Esophagus squamous epithelium (tissue), 5 donors: Measurements from ENCODE around the gene POLE3. TPM values are rescaled to one million over a fixed set of nuclear protein-coding genes. Genes with fewer than 3 reads are reported as not detected.
"Not testable (repeated sequence)": the region's sequence is repeated elsewhere in the genome, so short reads cannot be mapped to it uniquely, and the experiment has no call there.

ENCODE experiments used
- DNase-seq: peaks from one replicate; lab custom pipeline; 2025; lab: John Stamatoyannopoulos, UW
- H3K27ac ChIP-seq, 4 donors: fragments of 200-600 bp; sonication (generic); one replicate each; pipeline ENCODE4 v1.5.1; 2016 to 2019; ENCODE audit warnings: mild to moderate bottlenecking in 1 of 4
- H3K27me3 ChIP-seq, 4 donors: fragments of 200-600 bp; sonication (generic); 1 replicate in 3 of 4; 2 replicates in 1 of 4; pipeline versions ENCODE4 v1.5.1 to v1.6.0; 2017 to 2021; ENCODE audit warnings: antibody characterized with exemption in 1 of 4
- H3K36me3 ChIP-seq, 3 donors: fragments of 200-600 bp; sonication (generic); one replicate each; pipeline ENCODE4 v1.5.1; 2016 to 2019
- H3K4me1 ChIP-seq, 3 donors: fragments of 200-600 bp; sonication (generic); one replicate each; pipeline ENCODE4 v1.5.1; 2017 to 2019
- H3K4me3 ChIP-seq, 4 donors: fragments of 200-600 bp; sonication (generic); 1 replicate in 3 of 4; 2 replicates in 1 of 4; pipeline ENCODE4 v1.5.1; 2016 to 2019; ENCODE audit warnings: mild to moderate bottlenecking in 2 of 4, moderate library complexity in 1 of 4
- H3K9me3 ChIP-seq, 3 donors: fragments of 200-600 bp; sonication (generic); one replicate each; pipeline ENCODE4 v1.5.1; 2016 to 2019
- POLR2A ChIP-seq, 4 donors: fragments of 450-650 bp; IDR thresholded peaks; one replicate each; pipeline ENCODE4 v1.6.1; 2017; ENCODE audit warnings: antibody characterized with exemption in 4 of 4, mild to moderate bottlenecking in 4 of 4, moderate library complexity in 3 of 4
- WGBS, 2 donors: methylation state at CpG; one replicate each; pipeline ENCODE4 v1.1.5; 2018; 5-methylcytosine and 5-hydroxymethylcytosine counted together
- intact Hi-C: fragments of 100-400 bp; cut with DNase I; formaldehyde crosslinking; loops from one replicate; pipeline ENCODE4 v1.15.0; 2022
- total RNA-seq, 4 donors: library from RNA; depleted of rRNA; stranded (reverse); fragments of >200 nt; gene quantifications; one replicate each; pipeline ENCODE4 v1.1.0, GENCODE V29; 2016
- TF ChIP-seq, protein P1 (sequence below), 6 experiments: fragments of 450-650 bp in 4 of 6; fragments of 200-600 bp in 2 of 6; sonication (generic) in 2 of 6; IDR thresholded peaks; one replicate each; pipeline ENCODE4 v1.5.1; 2016 to 2019; ENCODE audit warnings: antibody characterized with exemption in 6 of 6, mild to moderate bottlenecking in 4 of 6, moderate library complexity in 4 of 6
- donor health status: DM: yes; HTN: yes; CAD: no.

Gene POLE3
- total RNA-seq, 4 donors from 2014 or later, result 16.6 to 61.4 (median 51.9) TPM

DNA sequence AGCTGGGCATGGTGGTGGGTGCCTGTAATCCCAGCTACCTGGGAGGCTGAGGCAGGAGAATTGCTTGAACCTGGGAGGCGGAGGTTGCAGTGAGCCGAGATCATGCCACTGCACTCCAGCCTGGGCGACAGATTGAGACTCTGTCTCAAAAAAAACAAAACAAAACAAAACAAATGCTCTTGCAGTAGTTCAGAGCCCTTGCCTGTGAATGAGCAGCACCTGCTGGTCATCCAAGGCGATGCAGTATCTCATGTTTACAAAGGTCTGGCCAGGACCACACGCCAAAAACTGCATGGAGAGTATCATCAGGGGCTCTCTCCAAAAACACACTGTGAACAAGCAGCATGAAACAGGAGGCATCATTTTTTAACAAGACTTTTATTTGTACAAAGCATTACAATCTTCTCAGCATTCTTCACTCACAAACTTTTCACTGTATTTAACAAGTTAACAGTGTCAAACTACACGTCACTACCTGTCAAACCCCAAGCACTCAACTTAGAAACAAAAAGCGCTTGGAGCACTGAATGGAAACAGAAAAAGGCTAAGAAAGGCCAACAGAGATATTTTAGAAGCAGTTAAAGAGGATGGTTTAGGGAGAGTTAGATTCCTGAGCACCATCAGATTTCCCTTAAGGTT lies 3.5 kb downstream of the POLE3 start:
- not testable (repeated sequence) for H3K4me3 ChIP-seq, DNase-seq, H3K9me3 ChIP-seq, H3K27me3 ChIP-seq
- Histone ChIP-seq H3K27ac (peak overlapping the region; percentile 27 to 64 (median 44)), H3K4me1 (peaks cover 7 to 47% (median 10%) of the 10 kb centered on the region in 3 donors), H3K36me3 (peaks cover 0 to 20% (median 5%) of the 10 kb centered on the region in 3 donors)
- TF ChIP-seq, protein P1, sequence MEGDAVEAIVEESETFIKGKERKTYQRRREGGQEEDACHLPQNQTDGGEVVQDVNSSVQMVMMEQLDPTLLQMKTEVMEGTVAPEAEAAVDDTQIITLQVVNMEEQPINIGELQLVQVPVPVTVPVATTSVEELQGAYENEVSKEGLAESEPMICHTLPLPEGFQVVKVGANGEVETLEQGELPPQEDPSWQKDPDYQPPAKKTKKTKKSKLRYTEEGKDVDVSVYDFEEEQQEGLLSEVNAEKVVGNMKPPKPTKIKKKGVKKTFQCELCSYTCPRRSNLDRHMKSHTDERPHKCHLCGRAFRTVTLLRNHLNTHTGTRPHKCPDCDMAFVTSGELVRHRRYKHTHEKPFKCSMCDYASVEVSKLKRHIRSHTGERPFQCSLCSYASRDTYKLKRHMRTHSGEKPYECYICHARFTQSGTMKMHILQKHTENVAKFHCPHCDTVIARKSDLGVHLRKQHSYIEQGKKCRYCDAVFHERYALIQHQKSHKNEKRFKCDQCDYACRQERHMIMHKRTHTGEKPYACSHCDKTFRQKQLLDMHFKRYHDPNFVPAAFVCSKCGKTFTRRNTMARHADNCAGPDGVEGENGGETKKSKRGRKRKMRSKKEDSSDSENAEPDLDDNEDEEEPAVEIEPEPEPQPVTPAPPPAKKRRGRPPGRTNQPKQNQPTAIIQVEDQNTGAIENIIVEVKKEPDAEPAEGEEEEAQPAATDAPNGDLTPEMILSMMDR (IDR thresholded peaks at IDR 0.05), result peak; percentile 67 to 86 (median 82)
- WGBS, 2 donors, result 26 to 32% methylated on average over 7 of the region's 7 CpGs
- intact Hi-C loops, result loop anchor here (5.0 kb wide), 1 partner anchor 130 kb away; the partner anchor contains the start of genes CDC26 and PRPF4

DNA sequence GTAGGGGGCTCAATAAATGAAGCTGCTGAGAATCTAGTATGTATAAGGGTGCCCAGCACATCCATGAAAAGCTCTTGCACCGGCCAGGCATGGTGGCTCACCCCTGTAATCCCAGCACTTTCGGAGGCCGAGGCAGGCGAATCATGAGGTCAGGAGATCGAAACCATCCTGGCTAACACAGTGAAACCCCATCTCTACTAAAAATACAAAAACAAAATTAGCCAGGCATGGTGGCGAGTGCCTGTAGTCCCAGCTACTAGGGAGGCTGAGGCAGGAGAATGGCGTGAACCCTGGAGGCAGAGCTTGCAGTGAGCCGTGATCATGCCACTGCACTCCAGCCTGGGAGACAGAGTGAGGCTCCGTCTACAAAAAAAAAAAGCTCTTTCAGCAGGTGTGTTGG lies 4.1 kb downstream of the POLE3 start:
- H3K9me3 ChIP-seq, H3K27me3 ChIP-seq, DNase-seq, H3K4me3 ChIP-seq: not testable (repeated sequence)
- H3K36me3 ChIP-seq, result peaks cover 0 to 20% (median 5%) of the 10 kb centered on the region in 3 donors
- 84 to 87% methylated on average over 9 of the region's 9 CpGs for WGBS, 2 donors
- peaks cover 7 to 46% (median 15%) of the 10 kb centered on the region in 3 donors for H3K4me1 ChIP-seq
- intact Hi-C loops, result loop anchor here (5.0 kb wide), 1 partner anchor 129 kb away; the partner anchor contains the start of genes CDC26 and PRPF4
- peak overlapping the region; percentile 27 to 64 (median 44) for H3K27ac ChIP-seq

DNA sequence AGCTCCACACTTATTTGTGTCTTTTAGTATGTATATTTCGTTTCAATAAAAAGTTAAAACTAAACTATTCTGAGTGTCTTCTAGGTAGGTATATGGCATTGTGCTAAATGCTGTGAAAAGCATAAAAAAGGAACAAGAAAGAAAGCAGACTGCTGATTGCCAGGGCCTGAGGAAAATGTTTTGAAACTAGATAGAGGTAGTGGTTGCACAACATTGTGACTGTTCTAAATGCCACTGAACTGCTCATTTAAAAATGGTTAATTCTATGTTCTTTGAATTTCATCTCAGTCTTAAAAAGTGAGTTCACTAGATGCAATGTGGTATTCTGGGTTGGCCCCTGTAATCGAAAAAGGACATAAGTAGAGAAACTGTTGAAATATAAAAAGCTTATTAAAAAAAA lies 6.8 kb downstream of the POLE3 start:
- DNase-seq, result no peak
- 72 to 73% methylated on average over 2 of the region's 2 CpGs for WGBS, 2 donors
- Histone ChIP-seq H3K9me3 (no peaks in the 10 kb centered on the region), H3K36me3 (peaks cover 0 to 15% (median 5%) of the 10 kb centered on the region in 3 donors), H3K27ac (no peak overlapping the region), H3K4me3 (no peak overlapping the region), H3K4me1 (peaks cover 3 to 59% (median 22%) of the 10 kb centered on the region in 3 donors), H3K27me3 (no peaks in the 10 kb centered on the region)
- intact Hi-C loops, result no loop called here
- TF ChIP-seq POLR2A (IDR thresholded peaks at IDR 0.05), result no peak
- TF ChIP-seq, protein P1 (IDR thresholded peaks at IDR 0.05), result no peak

DNA sequence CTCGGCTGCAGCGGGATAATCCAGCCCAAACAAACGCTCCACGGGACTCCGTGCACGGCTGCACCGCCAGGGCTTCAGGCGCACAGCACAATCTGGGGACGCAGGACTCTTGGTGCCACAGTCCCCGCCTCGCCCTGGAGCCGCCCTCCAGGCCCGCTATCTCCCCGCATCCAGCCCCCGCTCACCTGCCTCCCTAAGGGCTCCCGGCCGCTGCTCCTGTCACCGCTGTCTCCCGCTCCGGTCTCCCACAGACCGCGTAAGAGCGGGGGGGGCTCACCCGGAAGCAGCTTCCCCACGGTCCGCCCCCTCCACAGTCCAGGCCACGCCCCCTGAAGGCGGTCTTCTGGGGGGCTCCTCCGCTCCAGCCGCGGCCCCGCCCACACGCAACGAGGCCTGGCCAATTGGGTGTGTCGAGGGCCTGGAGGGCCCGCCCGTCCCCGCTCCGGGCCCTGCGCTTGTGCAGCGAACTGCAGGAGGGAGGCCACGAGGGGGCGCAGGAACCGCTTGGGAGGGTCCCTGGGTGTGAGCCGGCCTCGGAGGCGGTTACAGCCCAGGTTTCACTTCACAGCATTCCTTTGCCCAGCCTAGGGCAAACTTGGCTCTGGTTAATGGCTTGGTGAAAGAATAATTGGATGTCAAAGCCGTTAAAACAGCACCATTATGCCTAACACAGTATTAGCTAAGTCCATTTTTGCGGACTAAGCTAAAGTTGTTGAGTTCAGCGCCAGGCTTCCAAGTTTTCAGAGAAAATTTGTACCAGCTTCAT lies 9.3 kb downstream of the POLE3 start, which contains the start of gene ALAD:
Gene ALAD (minus strand): TSS at position 258 of the 766 bp plus-strand sequence. CDS start 7,725 bp downstream, outside the sequence.
- TF ChIP-seq POLR2A (IDR thresholded peaks at IDR 0.05), result peak in 2 of 4 donors; percentile 13 to 72
- TF ChIP-seq, protein P1 (IDR thresholded peaks at IDR 0.05), result peak; percentile 90 to 98 (median 96)
- no peaks in the 10 kb centered on the region for H3K27me3 ChIP-seq
- intact Hi-C loops, result no loop called here
- no peaks in the 10 kb centered on the region for H3K9me3 ChIP-seq
- peaks cover 10 to 54% (median 33%) of the 10 kb centered on the region in 3 donors for H3K4me1 ChIP-seq
- H3K36me3 ChIP-seq, result no peaks in the 10 kb centered on the region
- WGBS, 2 donors, result 3 to 7% methylated on average over 6 to 19 of the region's 50 CpGs
- peak within 1 kb of the TSS; percentile 79 to 87 (median 82) for H3K27ac ChIP-seq
- peak within 1 kb of the TSS; percentile 78 to 93 (median 84) for H3K4me3 ChIP-seq
- peak; percentile 90 for DNase-seq

DNA sequence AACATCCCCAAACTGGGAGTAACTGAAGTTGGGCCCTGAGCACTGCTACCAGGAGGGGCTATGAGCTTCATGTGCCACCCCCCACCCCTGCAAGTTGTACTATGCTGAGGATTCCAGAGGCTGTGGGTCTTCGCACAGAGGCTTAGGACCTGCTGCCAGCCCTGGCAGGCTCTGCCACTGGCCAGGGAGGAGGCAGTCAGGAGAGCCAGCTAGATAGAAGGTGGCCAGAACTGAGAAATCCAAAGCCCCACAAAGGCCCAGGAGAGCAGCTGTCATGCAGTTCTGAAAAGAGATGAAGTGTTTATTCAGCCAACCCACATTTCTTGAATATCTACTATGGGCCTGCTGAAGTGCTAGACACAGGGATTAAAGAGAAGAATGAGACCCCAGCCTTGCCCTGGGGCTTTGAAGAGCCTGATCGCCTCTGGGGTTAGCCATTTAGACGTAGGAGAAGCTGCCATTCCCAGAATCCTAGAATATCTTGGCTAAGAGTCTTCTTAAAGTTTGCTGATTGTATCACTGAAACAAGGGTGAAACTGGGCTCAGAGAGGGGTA lies 10.8 kb downstream of the POLE3 start:
- 52 to 69% methylated on average over 3 of the region's 3 CpGs for WGBS, 2 donors
- H3K27ac ChIP-seq, result peak overlapping the region; percentile 5 to 87 (median 80)
- no peaks in the 10 kb centered on the region for H3K9me3 ChIP-seq
- no peak for DNase-seq
- peaks cover 10 to 54% (median 33%) of the 10 kb centered on the region in 3 donors for H3K4me1 ChIP-seq
- peaks cover 0 to 10% (median 0%) of the 10 kb centered on the region in 3 donors for H3K36me3 ChIP-seq
- TF ChIP-seq, protein P1 (IDR thresholded peaks at IDR 0.05), result no peak
- no peak for TF ChIP-seq POLR2A (IDR thresholded peaks at IDR 0.05)
- peak overlapping the region in 2 of 4 donors; percentile 78 to 93 for H3K4me3 ChIP-seq
- intact Hi-C loops, result no loop called here
- no peaks in the 10 kb centered on the region for H3K27me3 ChIP-seq
